Activated T-helper 1 cell treated with anti-CD3 and anti-CD28 coated beads, Interleukin-12 subunit alpha, Interleukin-12 subunit beta, Interleukin-2, Interleukin-4 antibody, amounts not matched to agents 30 ng/mL and 10 ng/mL and 1 ng/mL, durations not matched to agents 14 hours and 24 hours and 36 hours (primary cell): ENCODE measurements around the gene MAML1. TPM values are rescaled to one million over a fixed set of nuclear protein-coding genes. Genes with fewer than 3 reads are reported as not detected.
A peak's percentile ranks its signal among the peaks of the same experiment; 100 is the strongest.
"Not testable (repeated sequence)": the region's sequence is repeated elsewhere in the genome, so short reads cannot be mapped to it uniquely, and the experiment has no call there.

Experiments used
- DNase-seq: peaks from one replicate; pipeline ENCODE4 v3.0.0; 2021; ENCODE audit warnings: low spot score
- H3K27ac Mint-ChIP-seq: one replicate; pipeline ENCODE4 v1.8.0; 2021; ENCODE audit warnings: mild to moderate bottlenecking, mixed read lengths
- H3K27me3 Mint-ChIP-seq: one replicate; pipeline ENCODE4 v1.8.0; 2022; ENCODE audit warnings: mild to moderate bottlenecking, moderate library complexity, mixed read lengths; ENCODE audit not compliant: insufficient read depth
- H3K36me3 Mint-ChIP-seq: one replicate; pipeline ENCODE4 v1.8.0; 2021; ENCODE audit warnings: low read depth, mixed read lengths
- H3K4me1 Mint-ChIP-seq: one replicate; pipeline ENCODE4 v1.8.0; 2021; ENCODE audit warnings: low read depth, mixed read lengths
- H3K4me3 Mint-ChIP-seq: one replicate; pipeline ENCODE4 v1.8.0; 2021; ENCODE audit warnings: mild to moderate bottlenecking, moderate library complexity, mixed read lengths
- H3K9me3 Mint-ChIP-seq: one replicate; pipeline ENCODE4 v1.8.0; 2021; ENCODE audit warnings: mixed read lengths
- intact Hi-C: fragments of 100-400 bp; cut with micrococcal nuclease; formaldehyde crosslinking; loops from one replicate; pipeline ENCODE4 v1.15.1; 2024
- total RNA-seq: library from RNA; stranded (reverse); gene quantifications from 2 replicates; pipeline ENCODE4 v1.2.3, GENCODE V29; 2022

MAML1 gene
- total RNA-seq, 1 donor from 2014 or later, result 37.6 TPM

DNA sequence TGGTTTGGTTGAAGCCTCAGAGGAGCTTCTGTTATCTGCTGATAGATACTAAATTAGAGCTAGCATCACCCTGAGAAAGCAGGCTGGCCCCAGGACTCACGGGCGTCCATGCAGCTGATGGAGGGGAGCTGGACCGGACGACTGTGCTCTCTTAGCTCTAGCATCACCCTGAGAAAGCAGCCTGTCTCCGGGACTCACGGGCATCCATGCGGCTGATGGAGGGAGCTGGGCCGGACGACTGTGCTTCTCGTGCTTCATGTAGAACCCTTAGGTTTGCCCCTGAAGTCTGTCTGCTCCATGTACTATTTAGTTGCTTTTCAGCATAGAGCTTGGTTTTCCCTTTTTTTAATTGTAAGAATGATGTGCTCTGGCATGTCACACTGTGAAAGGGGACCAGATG, 44.8 kb downstream of the MAML1 start:
- no peak for DNase-seq
- H3K27me3 Mint-ChIP-seq, result no peaks in the 10 kb centered on the region
- intact Hi-C loops, result no loop called here
- H3K36me3 Mint-ChIP-seq, result peaks cover 29% of the 10 kb centered on the region
- H3K9me3 Mint-ChIP-seq, result no peaks in the 10 kb centered on the region
- no peak overlapping the region for H3K4me3 Mint-ChIP-seq
- H3K27ac Mint-ChIP-seq, result peak overlapping the region; percentile 21
- H3K4me1 Mint-ChIP-seq, result no peaks in the 10 kb centered on the region

GRCh38 chr5:179777909-179778308, 45.3 kb downstream of the MAML1 start:
- no peaks in the 10 kb centered on the region for H3K4me1 Mint-ChIP-seq
- H3K36me3 Mint-ChIP-seq, result peaks cover 26% of the 10 kb centered on the region
- H3K9me3 Mint-ChIP-seq, result no peaks in the 10 kb centered on the region
- DNase-seq, result no peak
- no peak overlapping the region for H3K4me3 Mint-ChIP-seq
- H3K27ac Mint-ChIP-seq, result peak overlapping the region; percentile 21
- H3K27me3 Mint-ChIP-seq, result no peaks in the 10 kb centered on the region
- intact Hi-C loops, result no loop called here

GRCh38 chr5:179778591-179778990, 46.0 kb downstream of the MAML1 start:
- H3K9me3 Mint-ChIP-seq, result no peaks in the 10 kb centered on the region
- H3K4me3 Mint-ChIP-seq, result no peak overlapping the region
- H3K4me1 Mint-ChIP-seq, result no peaks in the 10 kb centered on the region
- no peak overlapping the region for H3K27ac Mint-ChIP-seq
- peaks cover 22% of the 10 kb centered on the region for H3K36me3 Mint-ChIP-seq
- H3K27me3 Mint-ChIP-seq, result no peaks in the 10 kb centered on the region
- intact Hi-C loops, result no loop called here
- DNase-seq, result no peak

DNA sequence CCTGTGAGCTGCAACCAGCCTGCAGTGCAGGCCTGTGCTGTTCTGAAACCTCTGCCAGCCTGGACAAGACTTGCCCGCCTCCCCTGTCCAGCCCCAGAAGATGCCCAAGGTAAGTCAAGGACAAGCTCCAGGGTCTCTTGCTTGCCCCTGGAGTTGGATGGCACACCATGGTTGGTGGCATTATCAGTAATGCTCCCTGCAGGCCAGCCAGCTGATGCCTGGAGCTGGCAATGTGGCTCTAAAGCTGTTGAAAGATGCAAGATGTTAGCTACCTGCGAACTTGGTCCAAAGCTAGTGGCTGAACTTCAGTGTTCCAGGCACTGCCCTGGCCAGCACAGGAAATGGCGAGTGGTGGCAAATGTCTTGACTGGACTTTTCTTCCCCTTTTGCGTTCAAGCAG, 47.2 kb downstream of the MAML1 start:
- Mint-ChIP-seq H3K36me3 (peaks cover 19% of the 10 kb centered on the region), H3K4me3 (no peak overlapping the region), H3K27me3 (no peaks in the 10 kb centered on the region), H3K4me1 (no peaks in the 10 kb centered on the region), H3K9me3 (no peaks in the 10 kb centered on the region), H3K27ac (no peak overlapping the region)
- no peak for DNase-seq
- intact Hi-C loops, result no loop called here

DNA sequence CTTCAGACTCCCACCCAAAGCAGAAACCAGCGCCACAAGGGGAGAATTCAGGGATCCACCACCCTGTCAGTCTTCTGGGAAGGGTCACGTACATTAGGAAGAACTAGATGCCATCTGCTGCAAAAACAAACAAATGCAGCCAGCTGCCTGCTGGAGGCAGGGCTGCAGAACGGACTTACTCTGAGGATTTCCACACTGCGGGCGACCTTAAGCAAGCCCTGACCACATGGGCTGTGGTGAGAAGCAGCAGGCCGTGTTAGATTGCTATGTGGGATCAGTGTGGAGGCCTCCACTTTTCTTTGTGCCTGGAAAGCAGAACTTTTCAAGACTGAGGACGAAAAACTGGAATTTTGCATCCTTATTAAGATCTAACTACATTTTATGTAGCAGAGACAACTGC, 47.7 kb downstream of the MAML1 start:
- Mint-ChIP-seq H3K4me3 (no peak overlapping the region), H3K36me3 (peaks cover 19% of the 10 kb centered on the region), H3K27me3 (no peaks in the 10 kb centered on the region), H3K9me3 (no peaks in the 10 kb centered on the region), H3K4me1 (no peaks in the 10 kb centered on the region), H3K27ac (no peak overlapping the region)
- intact Hi-C loops, result no loop called here
- no peak for DNase-seq

GRCh38 chr5:179781846-179782245, 49.2 kb downstream of the MAML1 start:
- no peak overlapping the region for H3K27ac Mint-ChIP-seq
- H3K4me1 Mint-ChIP-seq, result no peaks in the 10 kb centered on the region
- H3K4me3 Mint-ChIP-seq, result no peak overlapping the region
- H3K27me3 Mint-ChIP-seq, result no peaks in the 10 kb centered on the region
- H3K9me3 Mint-ChIP-seq, result no peaks in the 10 kb centered on the region
- DNase-seq, result no peak
- intact Hi-C loops, result no loop called here
- peaks cover 17% of the 10 kb centered on the region for H3K36me3 Mint-ChIP-seq

DNA sequence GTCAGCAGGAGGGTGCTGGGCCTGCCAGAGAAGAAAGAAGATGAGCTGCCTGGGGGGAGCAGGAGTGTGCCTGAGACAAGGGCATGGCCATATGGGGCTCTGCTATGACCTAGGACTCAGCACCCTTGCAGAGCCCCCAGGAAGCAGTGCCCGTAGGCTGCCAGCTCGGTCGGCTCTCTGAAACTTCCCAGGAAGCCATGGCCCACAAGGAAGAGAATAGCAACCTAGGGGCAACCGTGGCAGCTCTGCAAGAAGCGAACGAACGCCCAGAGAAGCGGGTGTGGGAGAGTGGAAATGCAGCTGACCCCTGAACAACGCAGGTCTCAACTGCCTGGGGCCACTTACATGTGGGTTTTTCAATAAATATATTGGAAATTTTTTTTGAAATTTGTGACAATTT, 50.5 kb downstream of the MAML1 start:
- Mint-ChIP-seq H3K27ac (no peak overlapping the region), H3K36me3 (peaks cover 11% of the 10 kb centered on the region), H3K4me3 (no peak overlapping the region), H3K4me1 (no peaks in the 10 kb centered on the region), H3K27me3 (no peaks in the 10 kb centered on the region), H3K9me3 (no peaks in the 10 kb centered on the region)
- intact Hi-C loops, result no loop called here
- DNase-seq, result no peak

- Mint-ChIP-seq H3K4me3 (no peak overlapping the region), H3K36me3 (no peaks in the 10 kb centered on the region), H3K4me1 (no peaks in the 10 kb centered on the region), H3K27ac (no peak overlapping the region), H3K9me3 (no peaks in the 10 kb centered on the region), H3K27me3 (no peaks in the 10 kb centered on the region)
- DNase-seq, result no peak
- intact Hi-C loops, result no loop called here
Observed at GRCh38 chr5:179786861-179787260, 54.2 kb downstream of the MAML1 start.

DNA sequence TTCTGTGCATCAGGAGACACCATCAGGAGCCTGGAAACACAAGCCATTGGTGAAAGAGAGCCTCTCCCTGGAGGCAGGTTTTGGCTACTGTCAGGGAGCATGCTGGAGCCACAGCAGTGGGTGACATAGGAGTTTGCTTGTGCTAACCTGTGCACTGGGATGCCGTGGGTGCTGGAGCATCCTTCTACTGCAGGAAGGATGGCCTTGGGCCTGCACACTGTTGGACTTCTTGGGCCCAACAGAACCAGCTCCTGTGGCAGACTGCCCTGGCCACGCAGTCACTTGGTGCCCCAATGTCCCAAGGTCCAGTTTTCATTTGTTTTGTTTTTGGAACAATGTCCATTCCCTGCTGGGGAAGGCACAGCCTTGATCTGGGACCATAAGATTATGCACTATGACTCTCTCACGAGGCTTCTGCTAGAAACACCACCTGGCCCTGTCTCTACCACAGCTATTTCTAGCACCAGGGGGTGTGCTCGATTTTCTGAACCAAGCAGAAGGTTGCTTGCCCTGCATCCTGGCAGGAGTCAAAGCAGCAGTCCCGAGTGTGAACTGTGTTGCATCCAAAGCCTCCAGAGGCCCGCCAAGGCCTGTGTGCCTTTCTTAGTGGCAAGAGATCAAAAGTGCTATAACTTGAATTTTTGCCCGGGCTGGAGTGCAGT, 55.7 kb downstream of the MAML1 start:
- Mint-ChIP-seq H3K4me1 (peaks cover under 1% of the 10 kb centered on the region), H3K27me3 (no peaks in the 10 kb centered on the region), H3K27ac (no peak overlapping the region), H3K9me3 (no peaks in the 10 kb centered on the region), H3K4me3 (no peak overlapping the region), H3K36me3 (no peaks in the 10 kb centered on the region)
- DNase-seq, result no peak
- intact Hi-C loops, result no loop called here

- intact Hi-C loops, DNase-seq, H3K27ac Mint-ChIP-seq, H3K4me1 Mint-ChIP-seq, H3K36me3 Mint-ChIP-seq, H3K27me3 Mint-ChIP-seq, H3K4me3 Mint-ChIP-seq, H3K9me3 Mint-ChIP-seq: not testable (repeated sequence)
Observed at GRCh38 chr5:179789278-179789677, 56.7 kb downstream of the MAML1 start.

DNA sequence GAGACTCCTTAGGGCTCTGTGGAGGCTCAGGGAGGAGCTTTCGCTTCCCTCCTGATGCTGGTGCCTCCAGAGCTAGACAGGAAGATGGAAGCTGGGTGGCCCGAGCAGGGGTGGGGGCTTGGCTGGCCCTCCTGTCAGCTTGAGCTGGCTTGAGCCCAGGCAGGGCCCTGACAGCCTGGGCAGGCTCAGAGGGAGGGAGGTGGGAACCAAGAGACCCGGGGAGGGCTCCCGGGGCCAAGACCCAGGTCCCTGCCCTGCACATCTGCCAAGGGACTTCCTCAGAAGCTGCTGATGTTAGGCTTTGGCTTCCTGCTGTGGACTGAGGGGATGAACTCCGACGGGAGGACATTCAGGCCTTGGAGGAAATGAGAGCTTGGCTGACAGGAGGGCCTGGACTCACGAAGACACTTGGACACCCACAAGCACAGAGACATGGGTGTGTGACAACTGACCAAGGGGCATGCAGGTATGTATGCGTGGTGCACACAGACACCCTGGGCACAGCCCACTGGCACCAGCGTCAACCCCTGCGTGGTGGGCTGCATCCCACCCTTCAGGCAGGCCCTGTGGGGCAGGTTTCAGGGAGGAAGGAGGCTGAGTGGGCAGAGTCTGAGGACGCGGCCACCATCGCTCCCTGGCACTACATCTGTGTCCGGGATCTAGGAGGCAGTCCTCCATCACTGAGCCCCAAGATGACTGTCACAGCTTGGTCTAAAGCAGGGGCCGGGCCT, 59.4 kb downstream of the MAML1 start:
- H3K27ac Mint-ChIP-seq, result no peak overlapping the region
- H3K4me3 Mint-ChIP-seq, result no peak overlapping the region
- H3K27me3 Mint-ChIP-seq, result no peaks in the 10 kb centered on the region
- H3K4me1 Mint-ChIP-seq, result peaks cover 8% of the 10 kb centered on the region
- peaks cover 4% of the 10 kb centered on the region for H3K36me3 Mint-ChIP-seq
- H3K9me3 Mint-ChIP-seq, result no peaks in the 10 kb centered on the region
- no peak for DNase-seq
- intact Hi-C loops, result no loop called here

- Mint-ChIP-seq H3K9me3 (no peaks in the 10 kb centered on the region), H3K27me3 (no peaks in the 10 kb centered on the region), H3K27ac (no peak overlapping the region), H3K4me3 (peak overlapping the region; percentile 45), H3K36me3 (peaks cover 4% of the 10 kb centered on the region), H3K4me1 (peaks cover 8% of the 10 kb centered on the region)
- DNase-seq, result no peak
- intact Hi-C loops, result no loop called here
Observed at GRCh38 chr5:179792612-179793467, 60.2 kb downstream of the MAML1 start.
